Measurements from ENCODE around the gene HNRNPLL. TPM values are rescaled to one million over a fixed set of nuclear protein-coding genes. Genes with fewer than 3 reads are reported as not detected.

HNRNPLL gene
- total and polyA plus RNA-seq, 4 donors = 7.7 to 18.3 (median 13.1) TPM

- no peak overlapping the region for H3K9ac ChIP-seq (ENCODE audit: low read depth in 1 of 2, low read length in 2 of 2)
- no peak overlapping the region for H3K27ac ChIP-seq (ENCODE audit: low read depth in 1 of 2, low read length in 2 of 2)
- 90% methylated on average over 14 of the region's 14 CpGs for WGBS
- no peaks in the 10 kb centered on the region for H3K27me3 ChIP-seq (ENCODE audit: control insufficient read depth in 4 of 4, insufficient read depth in 4 of 4, low read length in 3 of 4)
- H3K9me3 ChIP-seq (ENCODE audit: control insufficient read depth in 4 of 4, low read length in 3 of 4) = no peaks in the 10 kb centered on the region
- TF ChIP-seq RAD21 (IDR thresholded peaks at IDR 0.05) (no peak), HNF4A (conservative IDR thresholded peaks at IDR 0.05) (no peak), JUND (IDR thresholded peaks at IDR 0.05) (no peak), MAX (IDR thresholded peaks at IDR 0.05) (no peak), YY1 (IDR thresholded peaks at IDR 0.05) (no peak), HNF4G (IDR thresholded peaks at IDR 0.05) (no peak), FOXA2 (IDR thresholded peaks at IDR 0.05) (no peak), GABPA (IDR thresholded peaks at IDR 0.05 in 1 of 2, conservative IDR thresholded peaks at IDR 0.05 in 1 of 2) (no peak), SP1 (IDR thresholded peaks at IDR 0.05) (no peak), RXRA (IDR thresholded peaks at IDR 0.05) (no peak)
- TF ChIP-seq, protein P1, sequence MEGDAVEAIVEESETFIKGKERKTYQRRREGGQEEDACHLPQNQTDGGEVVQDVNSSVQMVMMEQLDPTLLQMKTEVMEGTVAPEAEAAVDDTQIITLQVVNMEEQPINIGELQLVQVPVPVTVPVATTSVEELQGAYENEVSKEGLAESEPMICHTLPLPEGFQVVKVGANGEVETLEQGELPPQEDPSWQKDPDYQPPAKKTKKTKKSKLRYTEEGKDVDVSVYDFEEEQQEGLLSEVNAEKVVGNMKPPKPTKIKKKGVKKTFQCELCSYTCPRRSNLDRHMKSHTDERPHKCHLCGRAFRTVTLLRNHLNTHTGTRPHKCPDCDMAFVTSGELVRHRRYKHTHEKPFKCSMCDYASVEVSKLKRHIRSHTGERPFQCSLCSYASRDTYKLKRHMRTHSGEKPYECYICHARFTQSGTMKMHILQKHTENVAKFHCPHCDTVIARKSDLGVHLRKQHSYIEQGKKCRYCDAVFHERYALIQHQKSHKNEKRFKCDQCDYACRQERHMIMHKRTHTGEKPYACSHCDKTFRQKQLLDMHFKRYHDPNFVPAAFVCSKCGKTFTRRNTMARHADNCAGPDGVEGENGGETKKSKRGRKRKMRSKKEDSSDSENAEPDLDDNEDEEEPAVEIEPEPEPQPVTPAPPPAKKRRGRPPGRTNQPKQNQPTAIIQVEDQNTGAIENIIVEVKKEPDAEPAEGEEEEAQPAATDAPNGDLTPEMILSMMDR (IDR thresholded peaks at IDR 0.05; ENCODE audit: low read depth, low read length, missing input control) = no peak
- no peaks in the 10 kb centered on the region for H3K36me3 ChIP-seq (ENCODE audit: control insufficient read depth in 4 of 4, insufficient read depth in 3 of 4, low read depth in 1 of 4, low read length in 3 of 4)
- peaks cover 0 to 5% (median 0%) of the 10 kb centered on the region in 4 donors for H3K4me1 ChIP-seq (ENCODE audit: control insufficient read depth in 4 of 4, insufficient read depth in 4 of 4, low read length in 3 of 4)
- DNase-seq (ENCODE audit: low spot score) = no peak
- H3K4me3 ChIP-seq (ENCODE audit: low read depth in 1 of 3, low read length in 3 of 3) = no peak overlapping the region
Measured at GRCh38 chr2:38529208-38529607, 73.5 kb downstream of the HNRNPLL start.

DNA sequence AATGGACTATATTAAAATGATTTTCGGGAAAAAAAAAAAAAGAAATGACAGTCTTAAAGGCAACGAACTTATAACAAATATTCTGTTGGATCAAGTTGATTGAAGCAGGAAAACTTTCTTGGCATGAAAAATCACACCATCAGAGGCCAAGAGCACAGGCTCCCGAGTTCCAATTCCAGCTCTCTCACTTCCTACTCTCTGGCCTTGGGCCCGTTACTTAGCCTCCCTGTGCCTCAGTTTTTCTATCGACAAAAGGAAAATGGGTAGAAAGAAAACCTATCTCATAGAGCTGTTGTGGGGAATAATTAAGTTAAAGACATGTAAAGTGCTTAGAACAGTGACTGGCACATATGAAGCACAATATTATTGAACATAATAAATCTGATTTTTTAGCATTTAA, 74.2 kb downstream of the HNRNPLL start:
- TF ChIP-seq, protein P2, sequence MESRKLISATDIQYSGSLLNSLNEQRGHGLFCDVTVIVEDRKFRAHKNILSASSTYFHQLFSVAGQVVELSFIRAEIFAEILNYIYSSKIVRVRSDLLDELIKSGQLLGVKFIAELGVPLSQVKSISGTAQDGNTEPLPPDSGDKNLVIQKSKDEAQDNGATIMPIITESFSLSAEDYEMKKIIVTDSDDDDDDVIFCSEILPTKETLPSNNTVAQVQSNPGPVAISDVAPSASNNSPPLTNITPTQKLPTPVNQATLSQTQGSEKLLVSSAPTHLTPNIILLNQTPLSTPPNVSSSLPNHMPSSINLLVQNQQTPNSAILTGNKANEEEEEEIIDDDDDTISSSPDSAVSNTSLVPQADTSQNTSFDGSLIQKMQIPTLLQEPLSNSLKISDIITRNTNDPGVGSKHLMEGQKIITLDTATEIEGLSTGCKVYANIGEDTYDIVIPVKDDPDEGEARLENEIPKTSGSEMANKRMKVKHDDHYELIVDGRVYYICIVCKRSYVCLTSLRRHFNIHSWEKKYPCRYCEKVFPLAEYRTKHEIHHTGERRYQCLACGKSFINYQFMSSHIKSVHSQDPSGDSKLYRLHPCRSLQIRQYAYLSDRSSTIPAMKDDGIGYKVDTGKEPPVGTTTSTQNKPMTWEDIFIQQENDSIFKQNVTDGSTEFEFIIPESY (IDR thresholded peaks at IDR 0.05) = no peak
- no peak for TF ChIP-seq TAF1 (conservative IDR thresholded peaks at IDR 0.05)
- TF ChIP-seq RAD21 (IDR thresholded peaks at IDR 0.05) = no peak
- no peak for TF ChIP-seq MAX (IDR thresholded peaks at IDR 0.05)
- no peak for TF ChIP-seq EGR1 (IDR thresholded peaks at IDR 0.05; ENCODE audit: low read depth in 2 of 2)
- no peak for TF ChIP-seq HNF4G (IDR thresholded peaks at IDR 0.05)
- TF ChIP-seq HNF4A (conservative IDR thresholded peaks at IDR 0.05) = no peak
- no peak for TF ChIP-seq GABPA (IDR thresholded peaks at IDR 0.05 in 1 of 2, conservative IDR thresholded peaks at IDR 0.05 in 1 of 2)
- TF ChIP-seq YY1 (IDR thresholded peaks at IDR 0.05) = no peak
- TF ChIP-seq RXRA (IDR thresholded peaks at IDR 0.05) = no peak
- TF ChIP-seq FOXA1 (IDR thresholded peaks at IDR 0.05) = no peak
- no peak for TF ChIP-seq ATF3 (IDR thresholded peaks at IDR 0.05)
- TF ChIP-seq, protein P3, sequence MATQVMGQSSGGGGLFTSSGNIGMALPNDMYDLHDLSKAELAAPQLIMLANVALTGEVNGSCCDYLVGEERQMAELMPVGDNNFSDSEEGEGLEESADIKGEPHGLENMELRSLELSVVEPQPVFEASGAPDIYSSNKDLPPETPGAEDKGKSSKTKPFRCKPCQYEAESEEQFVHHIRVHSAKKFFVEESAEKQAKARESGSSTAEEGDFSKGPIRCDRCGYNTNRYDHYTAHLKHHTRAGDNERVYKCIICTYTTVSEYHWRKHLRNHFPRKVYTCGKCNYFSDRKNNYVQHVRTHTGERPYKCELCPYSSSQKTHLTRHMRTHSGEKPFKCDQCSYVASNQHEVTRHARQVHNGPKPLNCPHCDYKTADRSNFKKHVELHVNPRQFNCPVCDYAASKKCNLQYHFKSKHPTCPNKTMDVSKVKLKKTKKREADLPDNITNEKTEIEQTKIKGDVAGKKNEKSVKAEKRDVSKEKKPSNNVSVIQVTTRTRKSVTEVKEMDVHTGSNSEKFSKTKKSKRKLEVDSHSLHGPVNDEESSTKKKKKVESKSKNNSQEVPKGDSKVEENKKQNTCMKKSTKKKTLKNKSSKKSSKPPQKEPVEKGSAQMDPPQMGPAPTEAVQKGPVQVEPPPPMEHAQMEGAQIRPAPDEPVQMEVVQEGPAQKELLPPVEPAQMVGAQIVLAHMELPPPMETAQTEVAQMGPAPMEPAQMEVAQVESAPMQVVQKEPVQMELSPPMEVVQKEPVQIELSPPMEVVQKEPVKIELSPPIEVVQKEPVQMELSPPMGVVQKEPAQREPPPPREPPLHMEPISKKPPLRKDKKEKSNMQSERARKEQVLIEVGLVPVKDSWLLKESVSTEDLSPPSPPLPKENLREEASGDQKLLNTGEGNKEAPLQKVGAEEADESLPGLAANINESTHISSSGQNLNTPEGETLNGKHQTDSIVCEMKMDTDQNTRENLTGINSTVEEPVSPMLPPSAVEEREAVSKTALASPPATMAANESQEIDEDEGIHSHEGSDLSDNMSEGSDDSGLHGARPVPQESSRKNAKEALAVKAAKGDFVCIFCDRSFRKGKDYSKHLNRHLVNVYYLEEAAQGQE (IDR thresholded peaks at IDR 0.05) = no peak
- TF ChIP-seq NR2F2 (IDR thresholded peaks at IDR 0.05) = no peak
- TF ChIP-seq, protein P1 (IDR thresholded peaks at IDR 0.05; ENCODE audit: low read depth, low read length, missing input control) = no peak
- TF ChIP-seq JUND (IDR thresholded peaks at IDR 0.05) = no peak
- TF ChIP-seq SP1 (IDR thresholded peaks at IDR 0.05) = no peak
- TF ChIP-seq FOXA2 (IDR thresholded peaks at IDR 0.05) = no peak
- peaks cover 0 to 5% (median 0%) of the 10 kb centered on the region in 4 donors for H3K4me1 ChIP-seq (ENCODE audit: control insufficient read depth in 4 of 4, insufficient read depth in 4 of 4, low read length in 3 of 4)
- no peak for DNase-seq (ENCODE audit: low spot score)
- no peak overlapping the region for H3K9ac ChIP-seq (ENCODE audit: low read depth in 1 of 2, low read length in 2 of 2)
- no peaks in the 10 kb centered on the region for H3K36me3 ChIP-seq (ENCODE audit: control insufficient read depth in 4 of 4, insufficient read depth in 3 of 4, low read depth in 1 of 4, low read length in 3 of 4)
- no peaks in the 10 kb centered on the region for H3K9me3 ChIP-seq (ENCODE audit: control insufficient read depth in 4 of 4, low read length in 3 of 4)
- no peak overlapping the region for H3K27ac ChIP-seq (ENCODE audit: low read depth in 1 of 2, low read length in 2 of 2)
- no peak overlapping the region for H3K4me3 ChIP-seq (ENCODE audit: low read depth in 1 of 3, low read length in 3 of 3)
- no peaks in the 10 kb centered on the region for H3K27me3 ChIP-seq (ENCODE audit: control insufficient read depth in 4 of 4, insufficient read depth in 4 of 4, low read length in 3 of 4)
- WGBS = 73% methylated on average over 5 of the region's 5 CpGs

Data from liver (tissue), 9 donors.